GM18505 (cell line): Measurements from ENCODE around the gene SERPINA3.
"Not testable (repeated sequence)": the region's sequence is repeated elsewhere in the genome, so short reads cannot be mapped to it uniquely, and the experiment has no call there.

Source experiments
- ATAC-seq: cut with Tn5 transposase; IDR thresholded peaks from one replicate; pipeline ENCODE4 v1.9.1; 2021; ENCODE audit not compliant: unreplicated experiment
- POLR2A ChIP-seq: IDR thresholded peaks from 4 replicates; pipeline ENCODE4 v1.6.1; 2011; ENCODE audit warnings: borderline replicate concordance; ENCODE audit not compliant: insufficient read depth, insufficient read length; ENCODE audit errors: extremely low read depth

SERPINA3 gene

GRCh38 chr14:94612174-94612573 is at the start of gene SERPINA3:
Gene SERPINA3 (plus strand): TSS chr14:94612391. CDS start chr14:94614442, 2,051 bp downstream.
- TF ChIP-seq POLR2A = no peak
- no peak for ATAC-seq

- no peak for ATAC-seq
- TF ChIP-seq POLR2A = no peak
Observed at GRCh38 chr14:94562941-94563883, 49.0 kb upstream of the SERPINA3 start.

- TF ChIP-seq POLR2A = no peak
- no peak for ATAC-seq
Observed at GRCh38 chr14:94564381-94564780, 47.8 kb upstream of the SERPINA3 start.

GRCh38 chr14:94568186-94568585 is 44.0 kb upstream of the SERPINA3 start:
- ATAC-seq = no peak
- no peak for TF ChIP-seq POLR2A

GRCh38 chr14:94569381-94570001 is 42.7 kb upstream of the SERPINA3 start:
- no peak for ATAC-seq
- no peak for TF ChIP-seq POLR2A

- TF ChIP-seq POLR2A = no peak
- no peak for ATAC-seq
Observed at GRCh38 chr14:94570002-94570400, 42.2 kb upstream of the SERPINA3 start.

- no peak for TF ChIP-seq POLR2A
- ATAC-seq = no peak
Observed at GRCh38 chr14:94570440-94570839, 41.8 kb upstream of the SERPINA3 start.

GRCh38 chr14:94571395-94571794 is 40.8 kb upstream of the SERPINA3 start:
- no peak for TF ChIP-seq POLR2A
- ATAC-seq = no peak

GRCh38 chr14:94571950-94572349 is 40.2 kb upstream of the SERPINA3 start:
- no peak for TF ChIP-seq POLR2A
- ATAC-seq = no peak

- no peak for TF ChIP-seq POLR2A
- ATAC-seq = no peak
Observed at GRCh38 chr14:94572637-94573303, 39.4 kb upstream of the SERPINA3 start.

GRCh38 chr14:94573475-94574277 is 38.5 kb upstream of the SERPINA3 start:
- no peak for TF ChIP-seq POLR2A
- ATAC-seq = no peak

- ATAC-seq = no peak
- no peak for TF ChIP-seq POLR2A
Observed at GRCh38 chr14:94574336-94574735, 37.9 kb upstream of the SERPINA3 start.

- no peak for TF ChIP-seq POLR2A
Observed at GRCh38 chr14:94575730-94576585, 36.2 kb upstream of the SERPINA3 start.

GRCh38 chr14:94577472-94577871 is 34.7 kb upstream of the SERPINA3 start:
- not testable (repeated sequence) for ATAC-seq

More at GRCh38 chr14:94575730-94576585, 36.2 kb upstream of the SERPINA3 start:
- no peak for ATAC-seq
